SU-DHL-6 (cell line): ENCODE data around the gene RHOBTB3.

Experiments used
- CTCF ChIP-seq: fragments of 200-600 bp; sonication (generic); IDR thresholded peaks from one replicate; pipeline ENCODE4 v1.5.1; 2017; ENCODE audit warnings: antibody characterized with exemption, mild to moderate bottlenecking, low read length, moderate library complexity; ENCODE audit not compliant: insufficient read depth, poor library complexity, severe bottlenecking
- EZH2phosphoT487 ChIP-seq: fragments of 200-600 bp; sonication (generic), shearing (Covaris generic); conservative IDR thresholded peaks from 2 replicates; pipeline ENCODE4 v1.6.1; 2018; ENCODE audit warnings: mild to moderate bottlenecking, antibody characterized with exemption, low read length, moderate library complexity, mixed read lengths

DNA sequence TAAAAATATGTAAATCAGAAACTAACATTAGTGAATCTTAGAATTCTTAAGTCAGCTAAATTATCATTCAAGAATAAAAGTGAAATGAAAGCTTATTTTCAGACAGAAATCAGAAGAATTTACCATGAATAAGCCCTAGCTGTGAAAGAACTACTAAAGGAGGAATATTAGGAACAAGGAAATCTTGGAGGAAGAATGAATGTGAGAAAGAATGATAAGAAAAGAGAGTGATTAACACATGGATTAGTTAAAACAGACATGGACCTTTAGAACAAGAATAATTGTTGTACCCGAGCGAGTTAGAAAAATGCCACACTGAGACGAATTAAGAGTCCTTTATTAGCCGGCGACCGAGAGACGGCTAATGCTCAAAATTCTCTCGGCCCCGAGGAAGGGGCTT, 24.1 kb upstream of the RHOBTB3 start:
- TF ChIP-seq CTCF (no peak), EZH2phosphoT487 (no peak)
